ENCODE data around the gene RRAD. TPM values are rescaled to one million over a fixed set of nuclear protein-coding genes. Genes with fewer than 3 reads are reported as not detected.

The RRAD gene
- total RNA-seq, 2 donors from 2014 or later, result 173 to 266 TPM

GRCh38 chr16:66943426-66944053 is 18.2 kb upstream of the RRAD start:
- Histone ChIP-seq H3K27me3 (no peaks in the 10 kb centered on the region), H3K27ac (no peak overlapping the region), H3K4me1 (peaks cover 0 to 16% of the 10 kb centered on the region in 2 donors), H3K9me3 (no peaks in the 10 kb centered on the region), H3K4me3 (no peak overlapping the region), H3K36me3 (peaks cover 54% of the 10 kb centered on the region)
- TF ChIP-seq CTCF (IDR thresholded peaks at IDR 0.05), result no peak
- no peak for DNase-seq (ENCODE audit: low spot score)

- no peaks in the 10 kb centered on the region for H3K27me3 ChIP-seq
- H3K4me3 ChIP-seq, result no peak overlapping the region
- no peak for DNase-seq (ENCODE audit: low spot score)
- peaks cover 0 to 11% of the 10 kb centered on the region in 2 donors for H3K4me1 ChIP-seq
- H3K27ac ChIP-seq, result no peak overlapping the region
- no peak for TF ChIP-seq CTCF (IDR thresholded peaks at IDR 0.05)
- H3K36me3 ChIP-seq, result peaks cover 59% of the 10 kb centered on the region
- H3K9me3 ChIP-seq, result no peaks in the 10 kb centered on the region
These were observed 17.6 kb upstream of the RRAD start for GRCh38 chr16:66942981-66943380.

- TF ChIP-seq CTCF (IDR thresholded peaks at IDR 0.05), result no peak
- H3K4me1 ChIP-seq, result peaks cover 0 to 21% of the 10 kb centered on the region in 2 donors
- H3K27me3 ChIP-seq, result no peaks in the 10 kb centered on the region
- H3K9me3 ChIP-seq, result no peaks in the 10 kb centered on the region
- DNase-seq (ENCODE audit: low spot score), result no peak
- no peak overlapping the region for H3K4me3 ChIP-seq
- no peak overlapping the region for H3K27ac ChIP-seq
- H3K36me3 ChIP-seq, result peaks cover 59% of the 10 kb centered on the region
These were observed 14.9 kb upstream of the RRAD start for GRCh38 chr16:66940236-66940635.

GRCh38 chr16:66939366-66939765 is 14.0 kb upstream of the RRAD start:
- no peak overlapping the region for H3K27ac ChIP-seq
- TF ChIP-seq CTCF (IDR thresholded peaks at IDR 0.05), result no peak
- no peaks in the 10 kb centered on the region for H3K9me3 ChIP-seq
- no peak for DNase-seq (ENCODE audit: low spot score)
- no peak overlapping the region for H3K4me3 ChIP-seq
- H3K27me3 ChIP-seq, result no peaks in the 10 kb centered on the region
- H3K4me1 ChIP-seq, result peaks cover 0 to 23% of the 10 kb centered on the region in 2 donors
- H3K36me3 ChIP-seq, result peaks cover 59% of the 10 kb centered on the region

GRCh38 chr16:66937725-66938337 is 12.5 kb upstream of the RRAD start:
- H3K27me3 ChIP-seq, result no peaks in the 10 kb centered on the region
- H3K4me3 ChIP-seq, result no peak overlapping the region
- peaks cover 47% of the 10 kb centered on the region for H3K36me3 ChIP-seq
- no peak overlapping the region for H3K27ac ChIP-seq
- no peak for TF ChIP-seq CTCF (IDR thresholded peaks at IDR 0.05)
- H3K9me3 ChIP-seq, result no peaks in the 10 kb centered on the region
- DNase-seq (ENCODE audit: low spot score), result no peak
- H3K4me1 ChIP-seq, result peaks cover 0 to 33% of the 10 kb centered on the region in 2 donors
